ENCODE data around the gene ZNF18.

ZNF18 gene

GRCh38 chr17:11997147-11997971 lies at the start of gene ZNF18:
TSS of gene ZNF18 (minus strand) at chr17:11997475. CDS start at chr17:11992829, 4,646 bp downstream.
- Histone ChIP-seq H3K27me3 (ENCODE audit: control insufficient read depth, insufficient read depth, low read length) (no peaks in the 10 kb centered on the region), H3K36me3 (ENCODE audit: control insufficient read depth, insufficient read depth, low read length) (no peaks in the 10 kb centered on the region), H3K4me3 (ENCODE audit: low read length) (peak within 1 kb of the TSS; percentile 98), H3K9me3 (ENCODE audit: control insufficient read depth, insufficient read depth, low read length) (no peaks in the 10 kb centered on the region), H3K27ac (ENCODE audit: low read length) (no peak within 1 kb of the TSS), H3K4me1 (ENCODE audit: control insufficient read depth, insufficient read depth, low read length) (no peaks in the 10 kb centered on the region)
- DNase-seq (ENCODE audit: low read depth, low spot score), result peak; percentile 84
- no CpG with 5 or more reads among the region's 74 CpGs for WGBS (ENCODE audit: insufficient coverage, insufficient read length)

- Histone ChIP-seq H3K9me3 (ENCODE audit: control insufficient read depth, insufficient read depth, low read length) (no peaks in the 10 kb centered on the region), H3K4me3 (ENCODE audit: low read length) (no peak overlapping the region), H3K4me1 (ENCODE audit: control insufficient read depth, insufficient read depth, low read length) (peaks cover 3% of the 10 kb centered on the region; the same call in 1 of the 2 replicates), H3K27me3 (ENCODE audit: control insufficient read depth, insufficient read depth, low read length) (no peaks in the 10 kb centered on the region), H3K36me3 (ENCODE audit: control insufficient read depth, insufficient read depth, low read length) (no peaks in the 10 kb centered on the region), H3K27ac (ENCODE audit: low read length) (no peak overlapping the region)
- peak; percentile 11 for DNase-seq (ENCODE audit: low read depth, low spot score)
- no CpG with 5 or more reads among the region's 2 CpGs for WGBS (ENCODE audit: insufficient coverage, insufficient read length)
These were observed 49.5 kb upstream of the ZNF18 start for GRCh38 chr17:12046786-12047185.

GRCh38 chr17:12043702-12044101 lies 46.4 kb upstream of the ZNF18 start:
- Histone ChIP-seq H3K27ac (ENCODE audit: low read length) (no peak overlapping the region), H3K36me3 (ENCODE audit: control insufficient read depth, insufficient read depth, low read length) (no peaks in the 10 kb centered on the region), H3K4me3 (ENCODE audit: low read length) (no peak overlapping the region), H3K4me1 (ENCODE audit: control insufficient read depth, insufficient read depth, low read length) (no peaks in the 10 kb centered on the region; the same call in 1 of the 2 replicates), H3K9me3 (ENCODE audit: control insufficient read depth, insufficient read depth, low read length) (no peaks in the 10 kb centered on the region), H3K27me3 (ENCODE audit: control insufficient read depth, insufficient read depth, low read length) (no peaks in the 10 kb centered on the region)
- DNase-seq (ENCODE audit: low read depth, low spot score), result no peak
- no CpG with 5 or more reads among the region's 6 CpGs for WGBS (ENCODE audit: insufficient coverage, insufficient read length)

- Histone ChIP-seq H3K4me1 (ENCODE audit: control insufficient read depth, insufficient read depth, low read length) (no peaks in the 10 kb centered on the region; the same call in 1 of the 2 replicates), H3K27me3 (ENCODE audit: control insufficient read depth, insufficient read depth, low read length) (no peaks in the 10 kb centered on the region), H3K36me3 (ENCODE audit: control insufficient read depth, insufficient read depth, low read length) (no peaks in the 10 kb centered on the region), H3K4me3 (ENCODE audit: low read length) (no peak overlapping the region), H3K9me3 (ENCODE audit: control insufficient read depth, insufficient read depth, low read length) (no peaks in the 10 kb centered on the region), H3K27ac (ENCODE audit: low read length) (no peak overlapping the region)
- DNase-seq (ENCODE audit: low read depth, low spot score), result no peak
- no CpG with 5 or more reads among the region's 3 CpGs for WGBS (ENCODE audit: insufficient coverage, insufficient read length)
These were observed 44.0 kb upstream of the ZNF18 start for GRCh38 chr17:12041312-12041711.

- DNase-seq (ENCODE audit: low read depth, low spot score), result no peak
- Histone ChIP-seq H3K27ac (ENCODE audit: low read length) (no peak overlapping the region), H3K9me3 (ENCODE audit: control insufficient read depth, insufficient read depth, low read length) (no peaks in the 10 kb centered on the region), H3K4me1 (ENCODE audit: control insufficient read depth, insufficient read depth, low read length) (no peaks in the 10 kb centered on the region), H3K36me3 (ENCODE audit: control insufficient read depth, insufficient read depth, low read length) (no peaks in the 10 kb centered on the region), H3K4me3 (ENCODE audit: low read length) (no peak overlapping the region), H3K27me3 (ENCODE audit: control insufficient read depth, insufficient read depth, low read length) (no peaks in the 10 kb centered on the region)
- no CpG with 5 or more reads among the region's 3 CpGs for WGBS (ENCODE audit: insufficient coverage, insufficient read length)
These were observed 43.2 kb upstream of the ZNF18 start for GRCh38 chr17:12040478-12040877.

- H3K36me3 ChIP-seq (ENCODE audit: control insufficient read depth, insufficient read depth, low read length), result no peaks in the 10 kb centered on the region
- no peaks in the 10 kb centered on the region for H3K9me3 ChIP-seq (ENCODE audit: control insufficient read depth, insufficient read depth, low read length)
- no peaks in the 10 kb centered on the region for H3K27me3 ChIP-seq (ENCODE audit: control insufficient read depth, insufficient read depth, low read length)
- no peaks in the 10 kb centered on the region for H3K4me1 ChIP-seq (ENCODE audit: control insufficient read depth, insufficient read depth, low read length)
- H3K4me3 ChIP-seq (ENCODE audit: low read length), result no peak overlapping the region
- DNase-seq (ENCODE audit: low read depth, low spot score), result no peak
- WGBS (ENCODE audit: insufficient coverage, insufficient read length), result no CpG with 5 or more reads among the region's 2 CpGs
- H3K27ac ChIP-seq (ENCODE audit: low read length), result no peak overlapping the region
These were observed 40.7 kb upstream of the ZNF18 start for GRCh38 chr17:12037970-12038369.

- WGBS (ENCODE audit: insufficient coverage, insufficient read length), result no CpG with 5 or more reads among the region's 1 CpG
- Histone ChIP-seq H3K36me3 (ENCODE audit: control insufficient read depth, insufficient read depth, low read length) (no peaks in the 10 kb centered on the region), H3K4me3 (ENCODE audit: low read length) (no peak overlapping the region), H3K9me3 (ENCODE audit: control insufficient read depth, insufficient read depth, low read length) (no peaks in the 10 kb centered on the region), H3K27ac (ENCODE audit: low read length) (no peak overlapping the region), H3K27me3 (ENCODE audit: control insufficient read depth, insufficient read depth, low read length) (no peaks in the 10 kb centered on the region), H3K4me1 (ENCODE audit: control insufficient read depth, insufficient read depth, low read length) (no peaks in the 10 kb centered on the region)
- no peak for DNase-seq (ENCODE audit: low read depth, low spot score)
These were observed 38.4 kb upstream of the ZNF18 start for GRCh38 chr17:12035673-12036072.

GRCh38 chr17:12034538-12034937 lies 37.3 kb upstream of the ZNF18 start:
- no peak for DNase-seq (ENCODE audit: low read depth, low spot score)
- H3K4me3 ChIP-seq (ENCODE audit: low read length), result no peak overlapping the region
- H3K4me1 ChIP-seq (ENCODE audit: control insufficient read depth, insufficient read depth, low read length), result no peaks in the 10 kb centered on the region
- no peaks in the 10 kb centered on the region for H3K36me3 ChIP-seq (ENCODE audit: control insufficient read depth, insufficient read depth, low read length)
- no CpG with 5 or more reads among the region's 4 CpGs for WGBS (ENCODE audit: insufficient coverage, insufficient read length)
- no peaks in the 10 kb centered on the region for H3K27me3 ChIP-seq (ENCODE audit: control insufficient read depth, insufficient read depth, low read length)
- H3K27ac ChIP-seq (ENCODE audit: low read length), result no peak overlapping the region
- no peaks in the 10 kb centered on the region for H3K9me3 ChIP-seq (ENCODE audit: control insufficient read depth, insufficient read depth, low read length)

GRCh38 chr17:12028611-12029010 lies 31.3 kb upstream of the ZNF18 start:
- no CpG with 5 or more reads among the region's 2 CpGs for WGBS (ENCODE audit: insufficient coverage, insufficient read length)
- Histone ChIP-seq H3K4me3 (ENCODE audit: low read length) (no peak overlapping the region), H3K36me3 (ENCODE audit: control insufficient read depth, insufficient read depth, low read length) (no peaks in the 10 kb centered on the region), H3K4me1 (ENCODE audit: control insufficient read depth, insufficient read depth, low read length) (peaks cover 1% of the 10 kb centered on the region; the same call in 1 of the 2 replicates), H3K27me3 (ENCODE audit: control insufficient read depth, insufficient read depth, low read length) (no peaks in the 10 kb centered on the region), H3K9me3 (ENCODE audit: control insufficient read depth, insufficient read depth, low read length) (no peaks in the 10 kb centered on the region), H3K27ac (ENCODE audit: low read length) (no peak overlapping the region)
- DNase-seq (ENCODE audit: low read depth, low spot score), result no peak

- Histone ChIP-seq H3K27me3 (ENCODE audit: control insufficient read depth, insufficient read depth, low read length) (no peaks in the 10 kb centered on the region), H3K36me3 (ENCODE audit: control insufficient read depth, insufficient read depth, low read length) (no peaks in the 10 kb centered on the region), H3K4me3 (ENCODE audit: low read length) (no peak overlapping the region), H3K27ac (ENCODE audit: low read length) (no peak overlapping the region), H3K4me1 (ENCODE audit: control insufficient read depth, insufficient read depth, low read length) (peaks cover 1% of the 10 kb centered on the region; the same call in 1 of the 2 replicates), H3K9me3 (ENCODE audit: control insufficient read depth, insufficient read depth, low read length) (no peaks in the 10 kb centered on the region)
- no peak for DNase-seq (ENCODE audit: low read depth, low spot score)
- WGBS (ENCODE audit: insufficient coverage, insufficient read length), result no CpG with 5 or more reads among the region's 1 CpG
These were observed 30.4 kb upstream of the ZNF18 start for GRCh38 chr17:12027658-12028057.

GRCh38 chr17:12024327-12024726 lies 27.1 kb upstream of the ZNF18 start:
- no peaks in the 10 kb centered on the region for H3K9me3 ChIP-seq (ENCODE audit: control insufficient read depth, insufficient read depth, low read length)
- no peak overlapping the region for H3K27ac ChIP-seq (ENCODE audit: low read length)

More at GRCh38 chr17:12024327-12024726, 27.1 kb upstream of the ZNF18 start:
- DNase-seq (ENCODE audit: low read depth, low spot score), result no peak
- H3K4me1 ChIP-seq (ENCODE audit: control insufficient read depth, insufficient read depth, low read length), result peaks cover 1% of the 10 kb centered on the region; the same call in 1 of the 2 replicates
- no peaks in the 10 kb centered on the region for H3K27me3 ChIP-seq (ENCODE audit: control insufficient read depth, insufficient read depth, low read length)
- no CpG with 5 or more reads among the region's 1 CpG for WGBS (ENCODE audit: insufficient coverage, insufficient read length)
- H3K36me3 ChIP-seq (ENCODE audit: control insufficient read depth, insufficient read depth, low read length), result no peaks in the 10 kb centered on the region
- H3K4me3 ChIP-seq (ENCODE audit: low read length), result no peak overlapping the region

Data from iPS DF 6.9 (cell line).